ENCODE data around the gene AMTN. TPM values are rescaled to one million over a fixed set of nuclear protein-coding genes. Genes with fewer than 3 reads are reported as not detected.

The AMTN gene
- total RNA-seq, 6 experiments from 2014 or later = not detected

- Histone ChIP-seq H3K9me3 (no peaks in the 10 kb centered on the region), H3K27ac (no peak overlapping the region), H3K4me3 (no peak overlapping the region), H3K27me3 (no peaks in the 10 kb centered on the region), H3K36me3 (no peaks in the 10 kb centered on the region), H3K4me1 (no peaks in the 10 kb centered on the region)
- TF ChIP-seq POLR2A (IDR thresholded peaks at IDR 0.05) (no peak), CTCF (IDR thresholded peaks at IDR 0.05) (no peak)
- DNase-seq = no peak
- intact Hi-C loops (cut with DNase I) = no loop called here
- no peak for ATAC-seq
Measured at GRCh38 chr4:70538869-70539268, 20.5 kb downstream of the AMTN start.

GRCh38 chr4:70544279-70544868, 26.0 kb downstream of the AMTN start:
- no peaks in the 10 kb centered on the region for H3K9me3 ChIP-seq
- no peak for DNase-seq

DNA sequence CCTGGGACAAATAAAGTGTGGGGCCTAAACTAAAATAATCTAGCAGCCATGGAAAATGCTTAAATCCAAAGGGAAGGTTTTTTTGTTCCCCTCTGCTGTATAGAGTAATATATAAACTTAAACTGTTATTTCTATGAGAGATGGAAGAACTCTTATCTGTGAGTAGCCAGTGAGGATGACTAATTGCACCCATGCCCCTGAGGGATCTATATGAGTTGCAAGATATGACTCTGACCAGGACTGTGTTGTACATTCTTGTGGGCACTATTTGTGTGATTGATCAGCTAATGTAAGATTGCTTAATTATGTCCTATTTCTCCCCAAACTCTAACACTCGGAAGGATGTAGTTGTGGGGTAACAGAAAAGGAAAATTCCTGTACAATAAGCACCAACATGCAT, 38.5 kb downstream of the AMTN start:
- DNase-seq (no peak), ATAC-seq (no peak)
- Histone ChIP-seq H3K27me3 (no peaks in the 10 kb centered on the region), H3K9me3 (no peaks in the 10 kb centered on the region), H3K4me3 (no peak overlapping the region), H3K27ac (no peak overlapping the region), H3K36me3 (no peaks in the 10 kb centered on the region), H3K4me1 (peaks cover 0 to 7% (median 0%) of the 10 kb centered on the region in 4 donors)
- WGBS (ENCODE audit: insufficient coverage, low coverage, low lambda C conversion rate, missing lambda C conversion rate) = 50% methylated on average over 1 of the region's 1 CpG
- intact Hi-C loops (cut with DNase I) = no loop called here
- TF ChIP-seq CTCF (IDR thresholded peaks at IDR 0.05) (no peak), POLR2A (IDR thresholded peaks at IDR 0.05) (no peak)

More at GRCh38 chr4:70544279-70544868, 26.0 kb downstream of the AMTN start:
- no peaks in the 10 kb centered on the region for H3K36me3 ChIP-seq
- peak; percentile 51 to 69 (median 62) for ATAC-seq
- H3K27ac ChIP-seq = no peak overlapping the region
- no peaks in the 10 kb centered on the region for H3K27me3 ChIP-seq
- no peak for TF ChIP-seq POLR2A (IDR thresholded peaks at IDR 0.05)
- TF ChIP-seq CTCF (IDR thresholded peaks at IDR 0.05) = peak; percentile 29 to 59 (median 50)
- H3K4me1 ChIP-seq = no peaks in the 10 kb centered on the region
- intact Hi-C loops (cut with DNase I) = no loop called here
- H3K4me3 ChIP-seq = no peak overlapping the region

- 20% methylated on average over 2 of the region's 2 CpGs for WGBS (ENCODE audit: insufficient coverage, low coverage, low lambda C conversion rate, missing lambda C conversion rate)
- Histone ChIP-seq H3K4me1 (peaks cover 0 to 7% (median 0%) of the 10 kb centered on the region in 4 donors), H3K27ac (no peak overlapping the region), H3K4me3 (no peak overlapping the region), H3K36me3 (no peaks in the 10 kb centered on the region), H3K27me3 (no peaks in the 10 kb centered on the region), H3K9me3 (no peaks in the 10 kb centered on the region)
- ATAC-seq (peak; percentile 86 to 94 (median 90)), DNase-seq (peak in 2 of 3 donors; percentile 35 to 54)
- TF ChIP-seq POLR2A (IDR thresholded peaks at IDR 0.05) (no peak), CTCF (IDR thresholded peaks at IDR 0.05) (peak; percentile 69 to 79 (median 76))
- intact Hi-C loops (cut with DNase I) = no loop called here
Measured at GRCh38 chr4:70559211-70559830, 41.0 kb downstream of the AMTN start.

Measured in right lobe of liver (tissue), 6 donors.